ENCODE data around the gene COL5A2. TPM values are rescaled to one million over a fixed set of nuclear protein-coding genes. Genes with fewer than 3 reads are reported as not detected.
A peak's percentile ranks its signal among the peaks of the same experiment; 100 is the strongest.

COL5A2 gene
- total RNA-seq, 1 donor from 2014 or later: 1,927 TPM

GRCh38 chr2:189210250-189211087, 30.9 kb upstream of the COL5A2 start:
- Mint-ChIP-seq H3K27me3 (ENCODE audit: low read depth) (no peaks in the 10 kb centered on the region), H3K4me3 (ENCODE audit: unreplicated experiment) (peak overlapping the region; percentile 63), H3K4me1 (ENCODE audit: low read depth) (peaks cover 71% of the 10 kb centered on the region), H3K36me3 (ENCODE audit: low read depth) (no peaks in the 10 kb centered on the region), H3K9me3 (ENCODE audit: low read depth) (no peaks in the 10 kb centered on the region), H3K27ac (ENCODE audit: unreplicated experiment) (peak overlapping the region; percentile 96)
- no peak for DNase-seq (ENCODE audit: low spot score)
- TF ChIP-seq, protein P1, sequence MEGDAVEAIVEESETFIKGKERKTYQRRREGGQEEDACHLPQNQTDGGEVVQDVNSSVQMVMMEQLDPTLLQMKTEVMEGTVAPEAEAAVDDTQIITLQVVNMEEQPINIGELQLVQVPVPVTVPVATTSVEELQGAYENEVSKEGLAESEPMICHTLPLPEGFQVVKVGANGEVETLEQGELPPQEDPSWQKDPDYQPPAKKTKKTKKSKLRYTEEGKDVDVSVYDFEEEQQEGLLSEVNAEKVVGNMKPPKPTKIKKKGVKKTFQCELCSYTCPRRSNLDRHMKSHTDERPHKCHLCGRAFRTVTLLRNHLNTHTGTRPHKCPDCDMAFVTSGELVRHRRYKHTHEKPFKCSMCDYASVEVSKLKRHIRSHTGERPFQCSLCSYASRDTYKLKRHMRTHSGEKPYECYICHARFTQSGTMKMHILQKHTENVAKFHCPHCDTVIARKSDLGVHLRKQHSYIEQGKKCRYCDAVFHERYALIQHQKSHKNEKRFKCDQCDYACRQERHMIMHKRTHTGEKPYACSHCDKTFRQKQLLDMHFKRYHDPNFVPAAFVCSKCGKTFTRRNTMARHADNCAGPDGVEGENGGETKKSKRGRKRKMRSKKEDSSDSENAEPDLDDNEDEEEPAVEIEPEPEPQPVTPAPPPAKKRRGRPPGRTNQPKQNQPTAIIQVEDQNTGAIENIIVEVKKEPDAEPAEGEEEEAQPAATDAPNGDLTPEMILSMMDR (IDR thresholded peaks at IDR 0.05): no peak

- peaks cover 82% of the 10 kb centered on the region for H3K4me1 Mint-ChIP-seq (ENCODE audit: low read depth)
- no peaks in the 10 kb centered on the region for H3K9me3 Mint-ChIP-seq (ENCODE audit: low read depth)
- no peaks in the 10 kb centered on the region for H3K27me3 Mint-ChIP-seq (ENCODE audit: low read depth)
- DNase-seq (ENCODE audit: low spot score): no peak
- no peaks in the 10 kb centered on the region for H3K36me3 Mint-ChIP-seq (ENCODE audit: low read depth)
- TF ChIP-seq, protein P1 (IDR thresholded peaks at IDR 0.05): no peak
- H3K27ac Mint-ChIP-seq (ENCODE audit: unreplicated experiment): peak overlapping the region; percentile 96
- H3K4me3 Mint-ChIP-seq (ENCODE audit: unreplicated experiment): no peak overlapping the region
Measured at GRCh38 chr2:189208254-189208653, 28.7 kb upstream of the COL5A2 start.

DNA sequence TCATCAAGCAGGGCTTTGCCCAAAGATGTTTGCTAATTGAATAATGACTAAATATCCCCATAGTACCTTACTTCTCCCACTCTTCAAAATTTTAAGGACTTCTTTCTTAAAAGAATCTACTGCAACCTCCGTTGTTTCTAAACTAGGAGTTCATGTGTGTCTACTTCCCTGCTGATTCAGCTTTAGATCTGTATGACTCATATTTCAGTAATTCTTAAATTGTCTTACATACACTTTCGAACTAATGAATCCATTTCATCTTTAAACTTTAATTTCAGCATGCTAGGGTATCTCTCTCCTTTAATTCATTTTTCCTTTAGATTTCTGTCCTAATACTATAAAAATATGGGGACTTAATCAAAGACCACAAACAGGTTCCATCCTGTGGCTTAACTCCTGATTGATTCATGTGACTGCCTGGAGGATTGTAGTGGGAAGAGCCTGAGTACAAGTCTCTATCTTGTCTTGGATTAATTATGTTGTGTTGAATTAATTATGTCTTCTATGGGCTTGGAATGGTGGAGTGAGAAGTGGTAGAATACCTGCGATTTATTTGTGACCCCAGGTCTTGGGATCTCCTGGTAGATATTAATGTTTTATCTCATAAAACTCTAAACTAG, 24.9 kb upstream of the COL5A2 start:
- Mint-ChIP-seq H3K36me3 (ENCODE audit: low read depth) (no peaks in the 10 kb centered on the region), H3K27ac (ENCODE audit: unreplicated experiment) (peak overlapping the region; percentile 82), H3K27me3 (ENCODE audit: low read depth) (no peaks in the 10 kb centered on the region), H3K4me3 (ENCODE audit: unreplicated experiment) (peak overlapping the region; percentile 20), H3K9me3 (ENCODE audit: low read depth) (no peaks in the 10 kb centered on the region), H3K4me1 (ENCODE audit: low read depth) (peaks cover 61% of the 10 kb centered on the region)
- no peak for DNase-seq (ENCODE audit: low spot score)
- TF ChIP-seq, protein P1 (IDR thresholded peaks at IDR 0.05): no peak

DNA sequence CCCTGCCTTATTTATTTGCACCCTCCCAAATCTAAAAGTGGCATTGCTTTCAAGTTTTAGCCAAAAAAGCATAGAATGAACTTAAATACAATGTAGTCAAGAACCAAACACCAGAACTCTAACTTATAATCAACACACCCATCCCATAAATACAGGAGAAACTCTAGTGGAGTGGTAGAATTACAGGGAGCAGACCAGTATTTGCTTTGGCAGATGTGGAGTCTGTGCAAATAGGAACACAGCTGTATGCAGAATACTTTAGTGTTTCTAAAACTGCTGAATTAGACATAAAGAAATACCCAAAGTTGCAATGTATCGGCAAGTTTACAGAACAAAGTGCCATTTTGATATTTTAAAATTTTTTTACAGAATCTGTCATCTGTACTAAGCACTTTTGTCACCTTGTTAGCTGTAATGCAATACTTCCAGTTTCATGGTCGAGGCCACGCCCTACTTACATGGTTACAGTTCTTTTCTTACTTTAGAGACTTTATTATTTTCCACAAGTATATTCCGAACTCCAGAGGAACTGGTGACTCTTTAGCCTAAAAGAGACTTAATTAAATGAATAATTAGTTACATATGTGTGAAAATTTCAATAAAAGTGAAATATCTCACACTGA, 23.7 kb upstream of the COL5A2 start:
- DNase-seq (ENCODE audit: low spot score): no peak
- TF ChIP-seq, protein P1 (IDR thresholded peaks at IDR 0.05): no peak
- Mint-ChIP-seq H3K27ac (ENCODE audit: unreplicated experiment) (peak overlapping the region; percentile 82), H3K36me3 (ENCODE audit: low read depth) (no peaks in the 10 kb centered on the region), H3K4me1 (ENCODE audit: low read depth) (peaks cover 49% of the 10 kb centered on the region), H3K4me3 (ENCODE audit: unreplicated experiment) (peak overlapping the region; percentile 8), H3K9me3 (ENCODE audit: low read depth) (no peaks in the 10 kb centered on the region), H3K27me3 (ENCODE audit: low read depth) (no peaks in the 10 kb centered on the region)

DNA sequence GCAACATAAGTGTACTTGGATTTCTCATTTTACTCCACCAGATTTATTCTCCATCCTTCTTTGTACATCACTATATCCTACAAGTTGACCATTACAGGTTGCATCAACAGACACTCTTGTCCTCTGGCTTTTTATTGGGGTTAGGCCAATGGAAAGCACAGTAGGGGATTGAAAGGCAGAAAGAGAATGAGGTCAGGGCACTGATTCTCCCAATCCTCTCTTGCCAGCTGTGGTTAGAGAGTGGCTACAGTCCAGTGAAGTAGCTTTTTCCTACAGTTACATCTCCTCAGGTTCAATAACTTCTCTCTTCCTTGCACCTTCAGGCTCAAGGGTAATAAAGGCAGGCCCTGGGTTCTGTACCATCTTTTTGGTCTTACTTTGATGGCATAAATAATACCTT, 20.2 kb upstream of the COL5A2 start:
- TF ChIP-seq, protein P1 (IDR thresholded peaks at IDR 0.05): no peak
- H3K4me1 Mint-ChIP-seq (ENCODE audit: low read depth): peaks cover 29% of the 10 kb centered on the region
- no peak overlapping the region for H3K4me3 Mint-ChIP-seq (ENCODE audit: unreplicated experiment)
- H3K27ac Mint-ChIP-seq (ENCODE audit: unreplicated experiment): no peak overlapping the region
- peaks cover 9% of the 10 kb centered on the region for H3K9me3 Mint-ChIP-seq (ENCODE audit: low read depth)
- DNase-seq (ENCODE audit: low spot score): no peak
- H3K36me3 Mint-ChIP-seq (ENCODE audit: low read depth): peaks cover 1% of the 10 kb centered on the region
- H3K27me3 Mint-ChIP-seq (ENCODE audit: low read depth): no peaks in the 10 kb centered on the region
